NCI-H69 (cell line): ENCODE data around the gene SCN5A.

Source experiments
- DNase-seq: peaks from one replicate; lab custom pipeline; 2025; lab: John Stamatoyannopoulos, UW

SCN5A gene

DNA sequence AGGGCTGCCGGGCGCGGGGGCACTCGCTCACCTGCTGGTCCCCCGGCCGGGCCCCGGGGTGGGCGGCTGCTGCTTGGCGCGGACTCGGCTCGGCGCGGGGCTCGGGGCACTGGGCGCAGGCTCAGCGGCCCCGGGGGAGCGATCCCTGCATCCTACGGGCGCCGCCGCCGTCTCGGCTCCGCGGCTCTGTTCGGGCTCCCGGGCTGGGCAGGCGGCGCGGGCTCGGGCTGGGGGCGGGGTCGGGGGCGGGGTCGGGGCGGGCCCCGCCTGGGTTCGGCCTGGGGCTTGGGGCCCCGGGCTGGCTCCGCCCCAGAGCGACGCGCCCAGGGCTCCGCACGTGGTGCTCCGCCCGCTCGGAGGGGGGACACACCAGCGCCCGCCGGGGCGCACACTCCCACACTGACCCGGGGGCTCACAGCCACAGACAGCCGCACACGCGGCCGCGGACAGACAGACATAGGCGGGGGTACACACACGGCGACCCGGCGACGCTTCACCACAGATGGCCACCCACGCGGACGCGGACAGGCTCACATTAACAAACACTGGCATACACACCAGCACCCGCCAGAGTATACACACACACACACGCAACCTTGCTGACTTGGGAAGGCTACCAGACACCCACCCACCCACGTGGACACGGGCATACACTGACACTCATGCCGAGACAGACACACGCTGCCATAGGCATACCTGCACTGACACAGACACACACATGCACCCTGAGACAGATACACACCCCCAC, at the start of gene SCN5A:
TSS of gene SCN5A (minus strand) at position 188 of the 748 bp plus-strand sequence. CDS start 16,380 bp downstream, outside the sequence.
- DNase-seq = peak; percentile 60

GRCh38 chr3:38698760-38699159, 49.3 kb upstream of the SCN5A start:
- no peak for DNase-seq

DNA sequence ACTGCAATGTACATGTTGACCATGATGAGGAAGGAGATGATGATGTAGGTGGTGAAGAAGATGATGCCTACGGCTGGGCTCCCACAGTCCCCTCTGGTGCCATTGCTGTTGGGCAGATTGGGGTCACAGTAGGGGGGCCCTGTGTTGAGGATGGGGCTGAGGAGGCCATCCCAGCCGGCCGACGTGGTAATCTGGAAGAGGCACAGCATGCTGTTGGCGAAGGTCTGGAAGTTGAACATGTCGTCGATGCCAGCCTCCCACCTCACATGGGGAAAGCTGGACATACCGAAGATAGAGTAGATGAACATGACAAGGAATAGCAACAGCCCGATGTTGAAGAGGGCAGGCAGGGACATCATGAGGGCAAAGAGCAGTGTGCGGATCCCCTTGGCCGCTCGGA, 48.6 kb upstream of the SCN5A start:
- no peak for DNase-seq

DNA sequence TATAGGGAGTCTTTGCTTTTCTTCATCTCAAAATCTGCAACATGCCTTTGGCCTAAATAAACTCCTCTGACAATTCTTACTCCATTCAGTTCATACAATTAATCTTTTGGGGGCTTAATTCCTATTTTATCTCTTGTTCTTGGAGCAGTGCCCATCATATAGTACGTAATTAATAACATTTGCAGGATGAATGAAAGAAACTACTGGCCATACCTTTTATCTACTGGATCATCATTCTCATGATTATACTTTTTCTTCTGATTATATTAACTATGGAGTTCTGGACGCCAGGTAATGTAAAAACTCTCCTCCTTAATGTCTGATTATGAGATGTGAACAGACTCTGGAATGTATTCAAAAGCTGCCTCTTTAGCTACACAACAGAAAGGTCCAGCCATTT, 46.5 kb upstream of the SCN5A start:
- no peak for DNase-seq

DNA sequence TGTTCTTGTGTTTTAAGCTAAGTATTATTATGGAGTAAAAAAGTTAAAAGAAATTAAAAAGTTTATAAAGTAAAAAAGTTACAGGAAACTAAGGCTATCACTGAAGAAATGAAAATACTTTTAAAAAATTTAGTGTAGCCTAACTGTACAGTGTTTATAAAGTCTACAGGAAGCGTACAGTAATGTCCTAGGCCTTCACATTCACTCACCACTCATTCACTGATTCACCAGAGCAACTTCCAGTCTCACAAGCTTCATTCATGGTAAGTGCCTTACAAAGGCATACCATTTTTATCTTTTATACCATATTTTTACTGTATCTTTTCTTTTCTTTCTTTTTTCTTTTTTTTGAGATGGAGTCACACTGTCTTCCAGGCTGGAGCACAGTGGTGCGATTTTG, 40.7 kb upstream of the SCN5A start:
- DNase-seq = no peak

DNA sequence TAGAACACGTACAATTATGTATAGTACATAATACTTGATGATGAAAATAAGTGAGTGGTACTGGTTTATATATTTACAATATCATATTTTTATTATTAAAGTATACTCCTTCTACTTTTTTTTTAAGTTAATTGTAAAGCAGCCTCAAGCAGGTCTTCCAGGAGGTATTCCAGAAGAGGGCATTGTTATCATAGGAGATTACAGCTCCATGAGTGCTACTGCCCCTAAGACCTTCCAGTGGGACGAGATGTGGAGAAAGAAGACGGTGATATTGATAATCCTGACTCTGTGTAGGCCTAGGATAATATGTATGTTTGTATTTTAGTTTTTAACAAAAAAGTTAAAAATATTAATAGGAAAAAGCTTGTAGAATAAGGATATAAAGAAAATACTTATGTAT, 40.3 kb upstream of the SCN5A start:
- no peak for DNase-seq

DNA sequence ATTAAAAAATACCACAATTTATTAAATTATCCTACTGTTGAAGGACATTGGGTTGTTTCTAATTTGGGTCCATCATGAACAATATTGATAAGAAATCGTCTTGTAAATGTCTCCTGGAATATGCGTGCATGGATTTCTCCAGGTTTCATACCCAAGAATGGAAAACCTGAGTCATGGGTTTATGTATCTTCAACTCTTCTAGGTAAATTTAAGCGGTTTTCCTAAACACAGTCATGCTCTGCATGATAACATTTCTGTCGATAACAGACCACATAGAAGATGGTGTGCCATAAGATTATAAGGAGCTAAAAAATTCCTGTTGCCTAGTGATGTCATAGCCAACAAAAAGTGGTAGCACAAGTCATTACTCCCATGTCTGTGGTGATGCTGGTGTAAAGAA, 39.9 kb upstream of the SCN5A start:
- no peak for DNase-seq

- no peak for DNase-seq
These were observed 37.8 kb upstream of the SCN5A start for GRCh38 chr3:38687321-38687720.

DNA sequence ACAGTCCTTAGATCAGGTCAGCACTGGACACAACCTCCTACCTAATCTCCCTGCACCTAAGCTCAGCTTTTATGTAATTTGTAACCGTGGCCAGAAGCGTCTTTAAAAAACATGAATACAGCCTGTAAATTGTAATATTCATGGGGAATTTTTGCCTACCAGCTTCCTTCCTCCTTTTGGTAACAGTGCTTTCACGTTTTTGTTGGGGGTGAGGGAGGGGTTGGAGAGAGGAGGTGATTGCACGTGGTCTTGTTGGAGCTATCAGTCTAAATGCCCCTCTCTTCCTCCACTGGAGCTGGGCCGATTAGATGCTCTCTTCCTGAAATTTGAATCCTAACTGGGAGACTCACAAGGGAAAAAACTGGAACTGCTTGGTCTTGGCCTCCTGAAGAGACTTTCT, 35.1 kb upstream of the SCN5A start:
- no peak for DNase-seq

- DNase-seq = no peak
These were observed 20.2 kb upstream of the SCN5A start for GRCh38 chr3:38669668-38670067.

- peak; percentile 53 for DNase-seq
These were observed 13.1 kb upstream of the SCN5A start for GRCh38 chr3:38662544-38662943.

DNA sequence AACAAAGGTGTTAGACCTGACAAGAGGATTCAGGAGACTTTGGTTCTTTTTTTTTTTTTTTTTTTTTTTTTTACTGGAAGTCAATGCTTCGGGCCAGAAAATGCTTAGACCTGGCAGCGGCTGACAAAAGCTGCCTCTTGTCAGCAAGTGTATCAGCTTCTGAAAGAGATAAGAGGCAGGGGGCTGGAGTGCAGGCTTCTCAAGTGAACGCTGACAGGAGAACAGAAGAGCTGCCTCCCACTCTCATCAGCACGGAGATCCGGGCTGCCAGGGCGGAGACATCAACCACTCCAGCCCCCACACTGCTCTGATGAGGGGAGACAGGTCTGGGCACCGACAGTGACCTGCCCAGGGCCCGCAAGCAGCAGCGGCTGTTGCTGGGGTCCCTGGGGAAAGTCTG, 9.4 kb upstream of the SCN5A start:
- no peak for DNase-seq

DNA sequence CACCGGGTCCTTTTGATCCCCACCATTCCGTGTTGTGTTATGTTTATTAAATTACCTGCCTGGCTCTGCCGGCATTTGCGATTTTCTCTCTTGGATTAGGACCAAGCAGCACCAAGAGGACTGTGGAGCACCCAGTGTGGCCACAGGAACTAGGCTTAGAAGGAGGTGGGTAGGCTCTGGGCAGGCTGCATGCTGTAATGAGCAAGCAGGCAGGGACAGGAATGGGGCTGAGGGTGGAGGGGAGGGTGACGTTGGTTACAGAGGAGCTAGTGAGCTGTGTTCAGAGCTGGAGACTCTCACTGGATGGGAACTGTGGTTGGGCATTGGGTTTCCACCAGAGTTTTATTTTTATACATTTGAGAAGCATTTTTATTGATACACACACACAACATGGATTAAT, 7.9 kb upstream of the SCN5A start:
- no peak for DNase-seq

- DNase-seq = peak; percentile 66
These were observed 6.3 kb upstream of the SCN5A start for GRCh38 chr3:38655708-38656300.

- no peak for DNase-seq
These were observed 4.4 kb upstream of the SCN5A start for GRCh38 chr3:38653685-38654537.

- no peak for DNase-seq
These were observed 3.4 kb upstream of the SCN5A start for GRCh38 chr3:38652934-38653333.

- DNase-seq = peak; percentile 63
These were observed 1.8 kb upstream of the SCN5A start for GRCh38 chr3:38651153-38651789.

- no peak for DNase-seq
These were observed 913 bp upstream of the SCN5A start for GRCh38 chr3:38650248-38650951.

DNA sequence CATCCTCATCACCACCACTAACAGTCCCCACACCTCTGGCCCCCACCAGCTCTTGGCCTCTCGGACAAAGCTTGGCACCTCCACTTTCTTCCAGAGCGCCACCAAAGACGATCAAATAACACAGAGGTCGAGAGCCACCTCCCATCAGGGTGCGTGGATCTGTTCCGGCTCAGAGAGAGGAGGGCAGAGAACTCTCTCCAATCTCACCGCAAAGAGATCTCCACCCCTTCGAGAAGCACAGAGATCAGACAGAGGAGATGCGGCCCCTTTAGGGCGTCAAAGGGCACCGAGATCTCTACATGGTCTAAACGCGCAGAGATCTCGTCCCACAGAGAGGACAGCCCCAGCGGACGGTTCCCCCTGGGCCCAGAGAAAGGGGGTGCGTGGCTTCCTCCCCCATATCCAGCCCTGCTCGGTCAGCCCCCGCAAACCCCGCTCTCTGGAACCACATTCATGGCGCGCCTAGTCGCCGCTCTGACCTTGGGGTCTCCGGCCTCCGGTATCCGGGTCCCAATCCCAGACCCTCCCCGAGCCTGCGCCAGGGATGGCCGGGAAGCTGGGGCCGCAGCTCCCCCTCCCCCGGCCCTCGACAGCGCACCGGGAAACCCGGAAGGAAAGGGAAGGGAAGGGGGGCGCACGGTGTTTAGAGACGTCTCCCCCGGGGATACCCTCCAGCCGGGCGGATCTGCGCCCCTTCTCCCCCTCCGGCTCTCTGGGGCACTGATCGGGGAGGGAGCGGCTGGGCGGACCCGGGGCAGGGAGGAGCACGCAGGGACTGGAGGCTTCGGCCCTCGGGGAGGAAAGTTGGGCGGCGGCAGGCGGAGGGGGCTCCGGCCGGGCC, 608 bp downstream of the SCN5A start:
- DNase-seq = peak; percentile 36

DNA sequence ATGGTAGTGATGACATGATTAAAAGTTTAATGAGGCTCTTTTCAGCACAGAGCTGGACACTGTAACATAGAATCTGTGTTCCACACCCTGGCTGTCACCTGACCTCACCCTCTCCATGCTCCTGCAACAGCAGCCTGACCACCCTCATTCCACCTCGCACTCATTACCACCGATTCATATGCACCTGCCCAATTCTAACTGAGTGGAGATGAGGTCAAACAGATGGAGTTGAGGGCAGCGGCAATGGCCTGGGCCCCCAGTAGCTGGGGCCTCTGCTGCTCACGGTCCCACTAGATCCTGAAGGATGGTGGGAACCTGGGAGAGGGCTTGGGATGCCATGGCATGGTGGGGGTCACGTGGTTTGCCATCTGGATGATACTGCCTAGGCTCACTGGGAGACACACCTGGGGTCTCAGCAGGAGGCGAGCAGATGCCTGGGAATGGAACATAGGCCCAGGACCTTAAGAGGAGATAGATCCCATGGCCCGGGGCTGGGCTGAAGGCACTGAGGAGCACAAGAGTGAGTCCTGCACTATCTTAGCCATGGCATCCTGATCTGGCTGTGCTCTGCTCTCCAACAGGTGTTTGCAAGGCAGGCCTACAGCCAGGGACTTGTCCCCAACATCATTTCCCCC, 1.3 kb downstream of the SCN5A start:
- DNase-seq = no peak
